SH-SY5Y (cell line): ENCODE results near the gene PIK3CA.

Source experiments
- GATA2 ChIP-seq: IDR thresholded peaks from 2 replicates; pipeline ENCODE4 v1.6.1; 2011; ENCODE audit warnings: mild to moderate bottlenecking, low read depth, low read length
- GATA3 ChIP-seq: IDR thresholded peaks from 2 replicates; pipeline ENCODE4 v1.6.1; 2011; ENCODE audit warnings: low read depth, mild to moderate bottlenecking, low read length, moderate library complexity

DNA sequence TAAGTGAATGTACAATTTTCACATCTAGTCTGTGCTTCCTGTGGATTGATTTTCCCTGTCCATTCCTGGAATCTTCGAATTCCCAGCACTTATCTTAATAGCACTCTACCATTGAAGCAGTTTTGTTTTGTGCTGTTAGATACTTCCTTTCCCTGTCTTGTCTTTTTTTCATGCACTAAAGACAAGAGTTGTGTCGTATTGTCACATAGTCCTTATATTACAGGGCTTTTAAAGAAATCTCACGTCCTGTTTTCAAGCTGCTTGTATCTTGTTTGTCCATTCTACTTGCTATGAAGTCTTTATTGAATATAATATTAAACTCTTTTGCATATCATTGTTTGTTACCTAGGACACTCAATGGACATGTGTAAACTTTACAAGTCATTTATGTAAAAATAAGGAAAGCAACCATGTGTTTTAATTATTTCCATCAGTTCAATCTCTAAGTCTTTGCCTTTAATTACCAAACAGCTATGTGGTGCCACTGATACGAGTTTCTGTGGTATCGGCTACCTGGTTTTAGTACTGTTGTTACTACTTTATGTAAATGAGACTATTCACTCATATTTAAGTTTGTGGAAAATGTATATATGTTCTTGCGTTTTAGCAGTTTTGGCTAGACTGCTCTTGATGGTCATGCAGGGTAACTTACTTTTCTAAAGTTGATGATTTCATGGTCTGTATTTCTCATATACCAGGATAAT, 10.3 kb downstream of the PIK3CA start:
- no peak for TF ChIP-seq GATA2
- no peak for TF ChIP-seq GATA3
